HL-60 (cell line): ENCODE results near the gene ARHGAP29.

Source experiments
- DNase-seq, 2 experiments: peaks; one replicate each; pipeline ENCODE4 v3.0.0-alpha.2; 2010 to 2020; ENCODE audit warnings: low read depth in 1 of 2, low spot score in 1 of 2
- H3K27ac ChIP-seq: fragments of 250-450 bp; sonication (Bioruptor Pico); replicated peaks from 2 replicates; pipeline ENCODE4 v1.5.1; 2020; ENCODE audit warnings: mild to moderate bottlenecking, moderate library complexity
- H3K27me3 ChIP-seq: fragments of 250-450 bp; sonication (Bioruptor Pico); 2 replicates; pipeline ENCODE4 v1.5.1; 2021; ENCODE audit warnings: mild to moderate bottlenecking, moderate library complexity; ENCODE audit not compliant: insufficient read depth, poor library complexity, severe bottlenecking
- H3K4me3 ChIP-seq: replicated peaks from 2 replicates; pipeline ENCODE4 v1.5.1; 2011; ENCODE audit warnings: mild to moderate bottlenecking, control low read depth, low read length; ENCODE audit not compliant: insufficient read depth
- GABPA ChIP-seq: IDR thresholded peaks from 2 replicates; pipeline ENCODE4 v1.6.1; 2012; ENCODE audit warnings: low read depth
- POLR2AphosphoS5 ChIP-seq: IDR thresholded peaks from 2 replicates; pipeline ENCODE4 v1.6.1; 2012; ENCODE audit warnings: low read depth
- SPI1 ChIP-seq: IDR thresholded peaks from 2 replicates; pipeline ENCODE4 v1.6.1; 2012; ENCODE audit warnings: low read depth, mild to moderate bottlenecking, borderline replicate concordance
- TF ChIP-seq, protein P1 (sequence below): IDR thresholded peaks from one replicate; pipeline ENCODE4 v1.5.1; 2011; ENCODE audit warnings: low read length, control low read depth, inconsistent platforms; ENCODE audit not compliant: insufficient read depth
- TF ChIP-seq, protein P2 (sequence below): IDR thresholded peaks from 2 replicates; pipeline ENCODE4 v1.6.1; 2012; ENCODE audit warnings: low read depth; ENCODE audit not compliant: insufficient replicate concordance

The ARHGAP29 gene

DNA sequence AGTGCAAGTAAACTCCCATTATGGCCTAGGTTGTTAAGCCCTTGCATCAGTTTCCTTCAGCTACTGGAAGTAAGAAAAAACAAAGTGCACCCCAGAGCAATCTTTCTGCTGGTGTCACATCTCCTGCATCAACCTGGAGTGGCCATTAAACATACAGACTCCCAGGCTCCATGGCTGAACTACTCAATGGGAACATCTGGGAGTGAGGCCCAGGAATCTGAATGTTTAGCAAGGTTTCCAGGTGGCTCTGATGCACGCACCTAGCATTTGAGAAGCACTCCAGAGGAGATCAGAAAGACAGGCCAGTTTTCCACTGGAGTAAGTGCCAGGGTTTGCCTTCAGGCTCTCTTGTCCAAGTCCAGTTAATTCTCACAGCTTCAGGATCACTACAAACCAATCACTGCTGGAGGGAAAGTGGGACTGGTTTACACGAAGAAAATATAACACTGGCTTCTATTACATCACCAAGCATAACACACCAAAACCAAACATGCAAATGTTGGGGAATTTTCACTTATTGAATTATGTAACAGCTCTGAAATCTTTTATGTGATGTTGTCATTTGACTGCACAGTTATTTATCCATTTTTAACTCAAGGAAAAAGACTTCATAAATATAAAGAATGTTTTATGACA is 94.1 kb downstream of the ARHGAP29 start:
- no peak overlapping the region for H3K4me3 ChIP-seq
- H3K27ac ChIP-seq: no peak overlapping the region
- DNase-seq: no peak
- peaks cover 4% of the 10 kb centered on the region for H3K27me3 ChIP-seq
- TF ChIP-seq, protein P1, sequence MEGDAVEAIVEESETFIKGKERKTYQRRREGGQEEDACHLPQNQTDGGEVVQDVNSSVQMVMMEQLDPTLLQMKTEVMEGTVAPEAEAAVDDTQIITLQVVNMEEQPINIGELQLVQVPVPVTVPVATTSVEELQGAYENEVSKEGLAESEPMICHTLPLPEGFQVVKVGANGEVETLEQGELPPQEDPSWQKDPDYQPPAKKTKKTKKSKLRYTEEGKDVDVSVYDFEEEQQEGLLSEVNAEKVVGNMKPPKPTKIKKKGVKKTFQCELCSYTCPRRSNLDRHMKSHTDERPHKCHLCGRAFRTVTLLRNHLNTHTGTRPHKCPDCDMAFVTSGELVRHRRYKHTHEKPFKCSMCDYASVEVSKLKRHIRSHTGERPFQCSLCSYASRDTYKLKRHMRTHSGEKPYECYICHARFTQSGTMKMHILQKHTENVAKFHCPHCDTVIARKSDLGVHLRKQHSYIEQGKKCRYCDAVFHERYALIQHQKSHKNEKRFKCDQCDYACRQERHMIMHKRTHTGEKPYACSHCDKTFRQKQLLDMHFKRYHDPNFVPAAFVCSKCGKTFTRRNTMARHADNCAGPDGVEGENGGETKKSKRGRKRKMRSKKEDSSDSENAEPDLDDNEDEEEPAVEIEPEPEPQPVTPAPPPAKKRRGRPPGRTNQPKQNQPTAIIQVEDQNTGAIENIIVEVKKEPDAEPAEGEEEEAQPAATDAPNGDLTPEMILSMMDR: no peak
- TF ChIP-seq SPI1: no peak
- TF ChIP-seq GABPA: no peak
- TF ChIP-seq, protein P2, sequence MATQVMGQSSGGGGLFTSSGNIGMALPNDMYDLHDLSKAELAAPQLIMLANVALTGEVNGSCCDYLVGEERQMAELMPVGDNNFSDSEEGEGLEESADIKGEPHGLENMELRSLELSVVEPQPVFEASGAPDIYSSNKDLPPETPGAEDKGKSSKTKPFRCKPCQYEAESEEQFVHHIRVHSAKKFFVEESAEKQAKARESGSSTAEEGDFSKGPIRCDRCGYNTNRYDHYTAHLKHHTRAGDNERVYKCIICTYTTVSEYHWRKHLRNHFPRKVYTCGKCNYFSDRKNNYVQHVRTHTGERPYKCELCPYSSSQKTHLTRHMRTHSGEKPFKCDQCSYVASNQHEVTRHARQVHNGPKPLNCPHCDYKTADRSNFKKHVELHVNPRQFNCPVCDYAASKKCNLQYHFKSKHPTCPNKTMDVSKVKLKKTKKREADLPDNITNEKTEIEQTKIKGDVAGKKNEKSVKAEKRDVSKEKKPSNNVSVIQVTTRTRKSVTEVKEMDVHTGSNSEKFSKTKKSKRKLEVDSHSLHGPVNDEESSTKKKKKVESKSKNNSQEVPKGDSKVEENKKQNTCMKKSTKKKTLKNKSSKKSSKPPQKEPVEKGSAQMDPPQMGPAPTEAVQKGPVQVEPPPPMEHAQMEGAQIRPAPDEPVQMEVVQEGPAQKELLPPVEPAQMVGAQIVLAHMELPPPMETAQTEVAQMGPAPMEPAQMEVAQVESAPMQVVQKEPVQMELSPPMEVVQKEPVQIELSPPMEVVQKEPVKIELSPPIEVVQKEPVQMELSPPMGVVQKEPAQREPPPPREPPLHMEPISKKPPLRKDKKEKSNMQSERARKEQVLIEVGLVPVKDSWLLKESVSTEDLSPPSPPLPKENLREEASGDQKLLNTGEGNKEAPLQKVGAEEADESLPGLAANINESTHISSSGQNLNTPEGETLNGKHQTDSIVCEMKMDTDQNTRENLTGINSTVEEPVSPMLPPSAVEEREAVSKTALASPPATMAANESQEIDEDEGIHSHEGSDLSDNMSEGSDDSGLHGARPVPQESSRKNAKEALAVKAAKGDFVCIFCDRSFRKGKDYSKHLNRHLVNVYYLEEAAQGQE: no peak
- no peak for TF ChIP-seq POLR2AphosphoS5

DNA sequence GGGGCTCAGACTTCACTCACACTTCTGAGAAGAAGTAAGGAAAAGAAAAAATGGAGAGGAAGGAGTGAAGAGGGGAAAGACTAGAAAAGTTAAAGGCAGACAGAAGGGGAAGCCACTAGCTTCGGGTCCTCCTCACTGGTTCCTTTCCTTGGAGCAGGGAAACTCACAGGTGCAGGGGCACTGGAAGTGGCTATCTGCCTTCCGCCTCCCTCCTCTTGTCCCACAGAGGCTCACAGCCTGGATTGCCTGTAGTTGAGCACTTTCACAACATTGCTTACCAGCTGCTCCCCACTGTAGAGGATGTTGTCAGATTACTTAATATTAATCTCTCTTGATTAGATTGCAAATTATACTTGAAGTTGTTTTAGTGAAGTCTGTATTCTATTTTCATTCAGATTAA is 94.8 kb downstream of the ARHGAP29 start:
- Histone ChIP-seq H3K27ac (no peak overlapping the region), H3K4me3 (no peak overlapping the region), H3K27me3 (peaks cover 3% of the 10 kb centered on the region)
- DNase-seq: no peak
- no peak for TF ChIP-seq SPI1
- TF ChIP-seq, protein P2: no peak
- TF ChIP-seq, protein P1: no peak

DNA sequence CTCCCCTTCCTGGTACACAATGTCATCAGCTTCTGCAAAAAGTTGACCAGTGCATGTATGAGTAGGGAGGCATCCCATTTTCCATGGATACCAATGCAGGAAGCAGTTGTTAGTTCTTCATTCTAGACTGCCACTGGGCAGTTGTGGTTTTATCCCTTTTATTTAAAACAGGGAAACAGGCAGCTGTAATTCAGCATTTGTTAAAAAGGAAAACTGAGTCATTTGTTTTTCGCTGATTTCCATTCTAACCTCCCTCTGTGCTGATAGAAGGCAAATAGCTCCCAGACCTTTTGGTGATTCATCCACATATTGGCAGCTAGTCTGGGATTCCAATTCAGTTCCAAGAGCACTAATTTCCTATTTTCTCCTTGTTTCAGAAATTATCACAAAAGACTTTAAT is 95.4 kb downstream of the ARHGAP29 start:
- TF ChIP-seq, protein P1: no peak
- TF ChIP-seq SPI1 (no peak), GABPA (no peak), POLR2AphosphoS5 (no peak)
- TF ChIP-seq, protein P2: no peak
- Histone ChIP-seq H3K4me3 (no peak overlapping the region), H3K27me3 (no peaks in the 10 kb centered on the region), H3K27ac (no peak overlapping the region)
- DNase-seq: no peak
